Islet of Langerhans (tissue), 1 donor: Measurements from ENCODE around the gene PLCG1.

Source experiments
- FAIRE-seq: peaks from one replicate; lab custom pipeline; 2011; peaks lifted over from hg19 to GRCh38; lab: Jason Lieb, UNC

The PLCG1 gene

DNA sequence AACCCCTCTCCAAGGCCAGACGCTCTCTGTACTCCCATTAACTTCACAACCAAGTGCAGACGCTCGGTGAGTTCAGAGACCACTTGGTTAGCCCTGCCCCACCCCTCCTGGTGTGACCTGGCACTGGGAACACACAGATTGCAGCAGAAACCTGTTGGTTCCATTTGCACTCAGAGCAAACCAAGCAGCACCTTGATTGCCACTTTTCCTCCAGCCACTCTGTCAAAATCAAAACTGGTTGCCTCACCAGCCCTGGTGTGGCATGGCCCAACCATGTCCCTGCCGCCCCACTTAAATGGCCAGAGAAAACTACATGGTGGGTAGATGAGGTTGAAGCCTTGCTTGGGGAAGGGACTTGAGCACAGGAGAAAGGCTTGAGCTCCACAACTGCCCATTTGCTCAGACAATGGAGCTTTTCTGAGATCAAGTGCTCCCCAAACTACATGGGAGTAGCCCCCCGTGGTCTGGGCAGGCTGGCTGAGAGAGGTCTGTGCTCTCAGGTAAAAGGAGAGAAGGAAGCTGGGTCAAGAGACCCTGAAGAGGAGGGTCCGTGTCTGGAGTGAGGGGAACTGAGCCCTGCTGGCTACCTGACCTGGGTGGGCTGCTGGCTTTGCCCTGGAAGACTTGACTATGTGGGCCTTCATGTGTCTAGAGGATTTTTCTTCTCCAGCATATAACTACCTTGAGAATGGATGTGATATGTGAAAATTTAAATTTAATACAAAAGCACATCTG is 43.4 kb downstream of the PLCG1 start:
- no peak for FAIRE-seq

DNA sequence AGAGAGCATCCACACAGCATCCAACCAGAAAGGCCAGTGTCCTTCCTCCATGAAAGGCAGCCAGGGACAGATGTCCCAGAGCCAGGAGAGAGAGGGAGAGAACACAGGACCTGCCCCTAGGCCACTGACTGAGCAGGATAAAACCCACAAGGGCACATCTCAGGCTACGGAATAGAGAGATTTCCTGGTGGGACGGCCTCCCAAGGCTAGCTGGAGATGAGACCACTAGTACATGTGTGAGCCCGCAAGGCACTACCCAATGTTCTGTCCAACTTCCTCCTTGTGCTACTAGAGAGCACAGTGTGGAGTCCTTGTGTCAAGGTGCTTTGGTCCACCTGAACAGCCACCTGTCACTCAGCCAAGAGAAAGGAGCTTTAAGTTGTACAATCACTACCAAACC is 44.2 kb downstream of the PLCG1 start:
- no peak for FAIRE-seq

DNA sequence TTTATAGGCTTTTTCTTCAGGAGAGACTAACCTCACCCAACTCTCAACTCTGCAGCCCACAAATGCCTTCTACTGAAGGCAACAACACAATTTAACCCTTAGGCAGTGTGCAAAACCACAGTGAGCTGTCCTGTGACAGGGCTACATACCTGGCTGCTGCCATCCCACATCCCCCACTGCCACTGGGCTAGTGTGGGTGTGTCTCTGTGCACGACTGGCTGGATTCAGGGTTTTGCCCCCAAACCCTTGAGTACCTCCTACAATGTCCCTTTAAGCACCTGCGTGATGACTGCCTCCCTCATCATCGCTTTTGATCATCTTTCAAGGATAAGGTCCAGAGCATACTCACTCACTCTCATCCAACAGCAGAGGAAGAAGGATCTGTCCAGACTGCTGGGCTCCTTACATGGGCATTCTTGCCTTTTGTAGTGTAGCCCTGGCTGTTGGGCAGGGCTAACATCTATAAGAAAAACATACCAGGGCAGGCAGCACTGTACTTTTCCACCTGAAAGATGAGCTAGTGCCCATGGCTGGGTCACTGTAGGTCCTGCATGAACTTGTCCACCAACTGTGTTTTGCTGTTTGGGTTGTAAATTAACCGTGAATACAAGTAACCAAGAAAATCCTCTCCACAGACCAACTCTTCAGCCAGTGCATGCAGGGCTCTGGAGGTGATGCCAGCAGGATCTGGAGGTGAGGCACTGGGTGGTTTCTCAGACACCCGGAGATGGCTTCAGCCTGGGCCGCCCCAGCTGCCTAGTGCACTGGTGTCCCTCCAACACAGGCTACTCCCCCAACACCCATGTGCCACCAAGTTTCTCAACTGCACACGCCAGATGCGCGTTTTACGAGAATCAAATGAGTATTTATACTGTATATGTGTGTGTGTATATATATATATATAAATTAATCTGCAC is 45.2 kb downstream of the PLCG1 start:
- no peak for FAIRE-seq

DNA sequence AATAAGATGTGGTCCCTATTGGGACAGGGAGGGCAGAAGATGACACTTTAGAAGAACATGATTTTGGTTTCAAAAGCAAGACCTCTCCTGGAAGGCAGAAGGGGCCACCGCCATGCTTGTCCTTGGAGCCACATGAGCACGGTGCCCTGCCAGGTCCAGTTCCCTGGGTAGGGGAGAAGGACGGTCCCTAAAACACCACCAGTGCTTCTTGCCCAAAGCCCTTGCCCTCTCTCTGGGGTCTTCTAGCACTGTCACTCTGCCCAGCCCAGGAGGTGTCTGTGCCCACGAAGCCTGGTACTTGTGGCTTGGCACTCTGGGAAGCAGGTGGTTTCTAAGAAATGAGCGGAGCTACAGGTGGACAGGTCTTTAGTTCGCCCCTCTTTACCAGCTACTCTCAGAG is 46.0 kb downstream of the PLCG1 start:
- FAIRE-seq = no peak

DNA sequence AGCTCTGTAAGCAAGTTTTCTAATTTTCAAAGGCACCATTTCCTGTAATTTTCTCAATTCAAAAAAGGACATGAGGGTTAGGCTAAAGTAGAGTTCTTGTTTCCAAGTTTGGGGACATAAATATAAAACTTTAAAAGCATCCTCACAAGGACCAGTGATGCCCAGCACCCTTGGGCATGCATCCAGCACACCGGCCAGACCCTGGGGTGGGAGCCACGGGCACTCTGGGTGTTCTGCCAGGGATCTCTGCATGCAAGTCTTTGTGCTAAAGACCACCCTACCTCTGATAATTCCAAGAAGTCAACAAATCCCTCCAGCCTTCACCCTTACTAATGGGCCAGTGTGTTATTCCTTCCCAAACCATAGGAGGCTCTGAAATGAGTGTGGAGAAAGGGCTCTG is 46.5 kb downstream of the PLCG1 start:
- FAIRE-seq = no peak

DNA sequence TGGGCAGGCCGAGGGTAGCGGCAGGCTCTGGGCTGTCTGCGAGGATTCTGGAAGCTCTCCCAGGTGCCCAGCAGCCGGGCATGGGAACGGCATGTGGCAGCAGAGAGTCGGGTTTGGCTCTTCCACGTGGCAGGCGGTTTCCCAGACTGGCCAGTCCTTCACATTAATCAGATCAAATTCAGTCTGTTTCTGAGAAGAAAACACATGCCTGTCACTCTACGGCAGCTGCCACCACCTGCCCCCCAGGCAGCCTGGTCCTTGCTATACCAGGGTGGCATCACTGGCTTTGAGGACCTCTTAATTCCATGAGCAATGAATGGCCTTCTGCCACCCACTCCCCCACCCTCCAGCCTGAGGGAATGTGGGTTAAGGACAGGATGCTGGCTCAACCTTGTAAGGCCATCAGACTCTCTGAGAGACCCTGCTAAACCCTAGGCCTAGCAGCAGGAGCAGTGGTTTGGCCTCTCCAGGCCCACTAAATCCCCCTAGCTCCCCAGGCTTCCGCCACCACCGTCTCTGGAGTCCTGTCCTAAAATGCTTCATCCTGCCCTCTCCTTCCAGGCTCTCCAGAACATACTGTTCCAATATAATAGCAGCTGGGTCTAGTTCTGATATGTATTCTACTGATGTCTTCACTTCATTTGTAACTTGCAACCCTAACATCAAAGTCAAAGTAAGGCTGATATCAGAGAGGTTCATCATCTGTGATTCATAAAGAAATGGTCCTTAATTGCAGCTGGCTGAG is 47.8 kb downstream of the PLCG1 start:
- FAIRE-seq = no peak

DNA sequence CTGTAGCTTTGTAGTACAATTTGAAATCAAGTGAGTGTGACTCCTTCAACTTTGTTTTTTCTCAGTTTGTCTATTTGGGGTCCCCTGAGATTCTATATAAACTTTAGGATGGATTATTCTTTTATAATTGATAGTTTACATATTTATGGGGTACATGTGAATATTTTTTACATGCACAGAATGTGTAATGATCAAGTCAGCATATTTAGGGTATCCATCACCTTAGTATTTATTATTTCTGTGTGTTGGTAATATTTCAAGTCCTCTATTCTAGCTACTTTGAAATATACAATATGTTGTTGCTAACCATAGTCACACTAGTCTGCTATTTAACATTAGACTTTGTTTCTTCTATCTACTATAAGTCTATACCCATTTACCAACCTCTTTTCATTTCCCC is 50.3 kb downstream of the PLCG1 start:
- FAIRE-seq = no peak

DNA sequence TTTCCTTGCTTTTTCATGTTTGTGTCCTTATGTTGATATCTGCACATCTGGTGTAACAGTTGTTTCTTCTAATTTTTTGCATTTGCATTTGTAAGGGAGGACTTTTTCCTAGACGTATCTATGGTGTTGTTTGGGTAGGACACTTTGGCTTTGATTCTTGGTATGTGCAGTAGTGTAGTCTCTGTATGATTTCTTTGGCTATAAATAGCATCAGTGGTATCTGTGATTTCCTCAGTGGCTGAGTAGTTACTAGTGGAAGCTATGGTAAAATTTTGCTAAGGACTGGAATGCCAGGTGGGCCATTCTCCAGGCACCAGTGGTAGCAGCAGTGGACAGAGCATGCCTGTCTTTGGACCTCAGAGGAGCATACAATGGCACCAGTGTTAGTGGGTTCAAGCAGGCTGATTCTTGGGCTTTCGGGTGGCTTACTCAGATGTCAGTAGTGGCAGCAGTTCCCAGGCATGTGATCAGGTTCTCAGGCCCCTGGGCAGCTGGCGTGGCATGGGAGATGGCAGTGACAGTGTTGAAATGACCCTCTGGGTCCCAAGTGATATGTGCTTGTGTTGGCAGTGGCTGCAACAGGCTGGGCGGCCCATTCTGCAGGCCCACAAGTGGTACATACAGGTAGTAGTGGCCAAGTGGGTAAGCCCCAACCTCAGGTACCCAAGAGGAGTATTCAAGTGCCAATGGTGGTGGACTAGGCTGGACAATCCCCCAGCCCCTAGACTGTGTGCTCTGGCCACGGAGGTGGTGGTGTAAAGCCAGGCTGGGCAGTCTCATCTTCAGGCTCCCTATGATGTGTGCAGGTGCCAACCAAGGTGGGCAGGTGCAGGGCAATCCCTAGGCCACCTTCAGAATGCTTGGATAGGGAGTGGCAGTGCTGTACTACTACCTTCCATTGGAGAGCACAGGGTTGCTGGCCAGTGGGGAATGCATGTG is 54.5 kb downstream of the PLCG1 start:
- FAIRE-seq = no peak

DNA sequence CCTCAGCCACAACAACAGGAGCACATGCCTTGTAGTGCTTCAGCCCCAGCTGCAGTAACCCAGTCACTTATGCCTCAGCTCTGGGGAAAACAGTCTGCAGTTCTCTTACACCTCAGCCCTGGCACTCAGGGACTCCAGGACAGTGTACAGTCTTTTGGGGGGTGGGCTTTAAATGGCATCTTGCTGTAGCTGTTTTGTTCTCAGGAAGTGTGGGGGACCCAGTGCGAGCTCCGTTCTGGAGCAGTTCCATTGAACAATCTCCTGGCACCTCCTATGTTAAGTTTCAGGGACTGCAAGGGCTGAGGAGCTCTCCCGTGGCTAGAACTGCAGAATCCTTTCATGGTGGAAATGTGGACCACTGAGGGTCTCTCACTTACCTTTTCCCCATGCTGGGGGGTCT is 55.2 kb downstream of the PLCG1 start:
- no peak for FAIRE-seq

DNA sequence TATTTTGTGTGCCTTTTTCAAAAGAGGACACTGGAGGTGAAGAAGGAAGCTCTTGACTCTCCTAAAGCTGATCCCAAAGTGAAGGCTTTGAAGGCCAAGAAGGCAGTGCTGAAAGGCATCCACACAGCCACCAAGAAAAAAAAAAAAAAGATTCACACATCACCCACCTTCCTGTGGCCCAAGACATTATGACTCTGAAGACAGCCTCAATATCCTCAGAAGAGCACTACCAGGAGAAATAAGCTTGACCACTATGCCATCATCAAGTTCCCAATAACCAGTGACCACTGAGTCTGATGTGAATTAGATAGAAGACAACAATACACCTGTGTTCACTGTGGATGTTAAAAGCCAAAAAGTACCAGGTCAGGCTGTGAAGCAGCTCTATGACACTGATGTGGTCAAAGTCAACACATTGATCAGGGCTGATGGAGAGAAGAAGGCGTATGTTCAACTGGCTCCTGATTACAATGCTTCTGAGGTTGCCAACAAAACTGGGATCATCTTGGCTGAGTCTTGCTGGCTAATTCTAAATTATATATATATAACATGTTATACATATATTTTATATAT is 59.4 kb downstream of the PLCG1 start:
- FAIRE-seq = no peak

DNA sequence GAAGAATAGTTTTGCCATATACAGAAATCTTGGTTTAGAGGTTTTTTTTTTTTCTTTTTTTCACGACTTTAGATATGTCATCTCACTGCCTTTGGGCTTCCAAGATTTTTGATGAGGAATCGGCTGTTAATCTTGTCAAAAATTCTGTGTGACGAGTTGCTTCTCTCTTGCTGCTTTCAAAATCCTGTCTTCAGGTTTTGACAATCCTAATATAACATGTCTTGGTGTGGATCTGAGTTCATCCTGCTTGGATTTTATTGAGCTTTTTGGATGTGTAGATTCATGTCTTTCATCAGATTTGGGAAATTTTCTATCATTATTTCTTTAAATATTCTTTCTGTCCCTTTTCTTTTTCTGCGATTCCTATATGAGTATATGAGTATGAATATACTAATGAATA is 61.1 kb downstream of the PLCG1 start:
- no peak for FAIRE-seq

DNA sequence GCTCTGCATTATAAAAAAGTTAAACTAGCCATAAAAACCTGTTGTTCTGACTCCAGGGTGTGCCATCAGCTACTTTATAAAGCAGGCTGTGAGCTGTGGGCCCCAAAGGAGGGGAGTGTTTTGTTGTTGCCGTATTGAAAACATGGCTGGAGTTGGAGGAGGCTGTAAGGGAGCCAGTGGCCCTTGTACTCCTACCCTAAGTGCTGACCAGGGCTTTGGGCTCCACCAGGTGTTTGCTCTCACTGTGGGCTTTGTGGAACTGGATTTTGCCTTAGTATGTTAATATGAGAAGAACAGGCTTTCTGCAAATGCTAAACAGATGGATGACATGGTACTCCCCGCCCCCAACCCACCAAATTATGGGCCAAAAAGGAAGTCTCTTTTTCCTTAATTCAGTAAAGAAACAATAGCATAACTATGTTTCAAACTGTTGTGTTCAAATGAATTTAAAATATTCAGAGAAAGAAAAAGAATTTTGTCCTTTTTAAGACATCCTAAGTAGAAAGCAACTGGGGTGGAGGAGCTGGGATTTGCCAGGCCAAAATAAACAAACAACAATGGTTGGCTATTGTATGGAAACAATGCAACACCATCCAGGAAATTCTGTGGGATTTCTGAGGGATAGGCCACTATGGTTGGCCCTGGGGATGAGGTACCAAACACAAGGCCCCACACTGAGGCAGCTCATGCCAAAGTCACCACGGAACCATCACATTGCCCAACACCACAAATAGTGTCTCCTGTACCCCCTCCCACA is 63.3 kb downstream of the PLCG1 start:
- no peak for FAIRE-seq

DNA sequence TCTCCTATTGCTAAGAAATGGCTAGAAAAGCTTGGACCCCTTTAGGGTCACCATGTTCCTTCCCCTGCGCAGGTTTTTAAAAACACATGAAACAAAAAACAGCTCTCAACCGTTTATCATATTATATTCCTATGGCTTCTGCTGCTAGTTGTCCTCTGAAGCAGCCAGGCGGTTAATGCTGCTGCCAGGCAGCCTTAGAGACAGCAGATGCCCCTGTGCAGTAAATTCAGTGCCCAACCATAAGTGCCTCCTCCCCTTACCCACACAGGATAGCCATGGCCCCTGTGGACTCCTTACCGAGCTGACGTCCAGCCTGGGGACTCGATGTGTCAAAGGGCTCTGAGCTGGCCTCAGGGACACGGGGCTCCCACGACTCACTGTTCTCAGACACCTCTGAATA is 64.4 kb downstream of the PLCG1 start:
- FAIRE-seq = no peak

DNA sequence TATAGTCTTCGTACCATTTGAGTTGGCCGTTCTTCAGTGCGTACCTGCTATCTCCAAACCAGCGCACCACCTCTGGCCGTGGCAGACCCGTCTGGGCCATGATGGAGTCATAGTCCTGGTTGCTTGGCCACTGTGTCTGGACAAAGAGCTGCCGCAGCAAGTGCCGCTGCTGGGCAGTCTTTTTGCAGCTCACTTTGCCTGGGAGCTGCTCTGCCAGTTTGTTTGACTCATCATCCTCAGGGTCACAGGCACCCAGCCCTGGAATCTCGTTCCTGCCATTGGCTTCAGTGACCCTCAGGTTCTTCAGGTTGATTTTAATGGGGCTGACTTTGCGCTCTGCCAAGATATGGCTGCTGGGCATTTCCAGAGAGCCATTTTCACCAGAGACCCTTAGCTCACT is 65.1 kb downstream of the PLCG1 start:
- FAIRE-seq = no peak

DNA sequence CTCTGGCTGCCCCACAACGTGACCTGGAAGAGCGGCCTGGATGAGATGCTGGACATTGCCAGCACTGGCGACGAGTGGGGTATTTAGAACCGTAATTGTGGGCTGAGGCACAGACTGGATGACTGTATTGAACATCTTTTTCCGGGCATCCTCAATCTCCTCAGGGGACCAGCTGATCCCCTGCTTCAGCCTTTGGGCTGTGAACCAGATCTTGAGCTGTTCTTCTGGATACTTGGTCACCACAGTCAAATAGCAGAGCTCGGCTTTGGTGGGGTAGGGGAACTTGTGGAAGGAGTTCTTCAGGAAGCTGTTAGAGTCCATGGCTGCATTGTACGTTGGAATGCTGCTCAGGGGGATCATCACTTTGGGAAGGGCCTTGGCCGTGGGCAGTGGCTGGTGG is 66.3 kb downstream of the PLCG1 start:
- no peak for FAIRE-seq

DNA sequence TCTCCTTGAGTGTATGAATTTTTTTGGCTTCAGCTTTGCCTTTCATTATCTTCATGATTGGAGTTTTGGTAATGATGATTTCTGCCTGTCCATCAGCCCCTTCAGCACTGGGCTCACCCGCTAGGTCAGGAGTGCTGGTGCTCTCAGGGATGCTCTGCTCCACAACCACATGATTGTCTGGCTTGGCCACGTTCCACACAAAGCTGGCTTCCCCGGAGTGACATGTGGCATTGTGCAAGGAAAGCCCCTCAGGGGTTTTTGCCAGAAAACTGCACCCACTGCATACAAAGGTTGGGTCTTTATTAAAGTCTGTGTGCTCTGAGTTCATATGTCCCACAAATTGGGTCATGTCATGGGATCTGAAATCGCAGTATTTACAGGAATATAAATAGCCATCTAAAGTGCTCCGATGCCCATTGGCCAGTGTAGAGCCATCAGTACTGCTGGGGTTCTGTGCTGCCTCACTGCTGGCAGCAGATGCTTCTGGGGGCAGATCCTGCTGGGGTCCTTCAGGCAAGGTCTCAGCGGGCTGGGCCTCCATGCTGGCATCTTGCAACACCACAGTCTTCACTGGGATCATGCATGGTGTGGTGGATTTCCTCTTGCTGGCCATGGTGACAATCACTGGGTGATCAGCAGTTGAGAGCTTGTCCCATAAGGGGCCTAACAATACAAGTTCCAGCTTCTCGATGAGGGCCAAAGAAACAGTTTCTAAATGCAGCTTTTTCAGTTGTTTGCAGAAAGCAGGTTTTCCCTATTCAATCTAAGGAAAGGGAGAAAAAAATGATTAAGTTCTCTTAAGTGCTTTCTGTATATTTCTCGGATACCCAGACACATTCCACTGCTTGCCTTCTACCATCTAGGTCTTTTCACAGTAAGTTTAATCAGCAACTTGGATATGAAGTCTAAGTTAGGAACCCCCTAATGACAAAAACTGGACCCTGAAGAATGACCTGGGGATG is 67.2 kb downstream of the PLCG1 start:
- FAIRE-seq = no peak

DNA sequence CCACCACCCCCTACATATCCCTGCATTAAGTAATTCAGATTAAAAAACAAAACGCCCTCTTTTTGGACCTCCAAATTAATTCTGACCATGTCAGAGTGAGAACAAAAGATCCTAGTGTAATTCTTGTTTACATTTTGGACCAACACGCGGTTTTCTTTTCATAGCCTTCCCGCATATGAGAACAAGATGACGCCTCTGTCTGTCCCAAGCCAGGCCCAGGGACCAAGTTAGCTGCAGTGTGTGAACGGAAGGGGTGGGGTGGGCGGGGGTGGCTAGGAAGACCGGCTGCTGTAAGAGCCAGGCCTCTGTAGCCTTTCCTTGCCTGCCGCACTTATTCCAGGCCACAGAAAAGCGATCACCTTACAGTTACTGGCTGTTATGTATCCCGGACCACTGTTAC is 68.0 kb downstream of the PLCG1 start:
- no peak for FAIRE-seq

DNA sequence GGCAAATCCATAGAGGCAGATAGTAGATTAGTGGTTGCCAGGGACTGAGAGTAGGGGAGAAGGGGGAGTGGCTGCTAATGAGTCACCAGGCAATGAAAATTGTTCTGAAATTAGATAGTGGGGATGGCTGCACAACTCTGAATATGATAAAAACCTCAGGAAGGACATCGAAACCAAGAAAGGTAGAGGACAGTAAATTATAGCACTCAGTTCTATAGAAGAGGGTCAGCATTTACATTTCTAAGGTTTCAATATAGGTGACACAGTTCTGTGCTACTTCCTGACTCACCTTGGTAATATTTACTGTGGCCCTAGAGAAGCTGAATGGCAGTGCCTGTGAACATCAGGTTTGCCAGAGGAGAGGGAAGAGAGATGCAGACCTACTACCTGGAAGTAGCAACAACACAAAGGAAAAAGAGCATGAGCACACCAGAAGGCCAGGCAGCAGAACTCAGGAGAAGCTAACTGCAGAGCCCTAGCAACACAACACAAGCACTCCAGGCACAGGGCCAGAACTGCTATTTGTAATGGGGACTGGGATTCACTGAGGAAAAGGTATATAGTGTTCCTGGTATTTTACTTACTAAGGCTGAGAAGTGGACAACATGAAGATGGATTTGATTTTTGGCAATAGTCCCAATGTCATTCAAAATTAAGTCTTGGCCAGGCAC is 75.9 kb downstream of the PLCG1 start:
- no peak for FAIRE-seq

DNA sequence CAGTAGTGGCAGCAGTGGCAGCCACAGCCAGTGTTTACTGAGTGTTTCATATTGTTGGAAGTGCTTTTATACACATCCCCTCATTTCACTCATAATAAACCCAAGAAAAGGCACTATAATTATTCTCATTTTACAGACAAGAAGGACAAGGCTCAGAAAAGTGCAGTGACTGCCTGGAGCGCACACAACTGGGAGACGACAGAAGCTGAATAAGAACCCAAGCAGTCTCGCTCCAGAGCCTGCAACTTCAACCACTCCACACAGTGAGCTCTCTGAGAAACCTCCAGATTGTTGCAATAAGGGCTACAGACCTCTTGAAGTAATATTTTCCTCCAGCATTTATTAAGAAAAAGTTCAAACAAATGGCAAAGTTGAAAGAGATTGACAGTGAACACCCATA is 76.9 kb downstream of the PLCG1 start:
- FAIRE-seq = no peak
